Gastrocnemius medialis (tissue), 4 donors: ENCODE results near the gene SOWAHC. TPM values are rescaled to one million over a fixed set of nuclear protein-coding genes. Genes with fewer than 3 reads are reported as not detected.

Experiments used
- ATAC-seq, 2 donors: fragments of 150-250 bp; one replicate each; pipeline ENCODE4 v1.9.1; 2016
- DNase-seq, 2 donors: peaks; one replicate each; pipeline ENCODE4 v3.0.0-alpha.2; 2019
- H3K27ac ChIP-seq, 4 donors: fragments of 200-600 bp; sonication (generic); 1 replicate in 1 of 4; 2 replicates in 3 of 4; pipeline ENCODE4 v1.5.1; 2016 to 2018; ENCODE audit warnings: mild to moderate bottlenecking in 2 of 4, moderate library complexity in 1 of 4
- H3K27me3 ChIP-seq, 3 donors: fragments of 200-600 bp; sonication (generic) in 2 of 3; 1 replicate in 1 of 3; 2 replicates in 2 of 3; pipeline versions ENCODE4 v1.5.1 to v1.6.0; 2016 to 2019; ENCODE audit warnings: mild to moderate bottlenecking in 1 of 3, moderate library complexity in 1 of 3
- H3K36me3 ChIP-seq, 2 donors: fragments of 200-600 bp; sonication (generic) in 1 of 2; one replicate each; pipeline ENCODE4 v1.5.1; 2017 to 2018
- H3K4me1 ChIP-seq, 2 donors: fragments of 200-600 bp; sonication (generic) in 1 of 2; one replicate each; pipeline ENCODE4 v1.5.1; 2016 to 2017; ENCODE audit warnings: mild to moderate bottlenecking in 2 of 2
- H3K4me3 ChIP-seq, 4 donors: fragments of 200-600 bp; sonication (generic) in 3 of 4; 1 replicate in 1 of 4; 2 replicates in 3 of 4; pipeline ENCODE4 v1.5.1; 2016 to 2019; ENCODE audit warnings: mild to moderate bottlenecking in 2 of 4
- H3K9me3 ChIP-seq, 3 donors: fragments of 200-600 bp; sonication (generic) in 2 of 3; 1 replicate in 1 of 3; 2 replicates in 2 of 3; pipeline ENCODE4 v1.5.1; 2016 to 2019
- POLR2A ChIP-seq, 2 donors: fragments of 450-650 bp; IDR thresholded peaks; one replicate each; pipeline ENCODE4 v1.6.1; 2017; ENCODE audit warnings: antibody characterized with exemption in 2 of 2, mild to moderate bottlenecking in 2 of 2, moderate library complexity in 2 of 2
- in situ Hi-C, 4 donors: fragments of 200-750 bp; cut with MboI; loops; one replicate each; pipeline versions ENCODE4 v1.15.0 to v1.8.0; 2017; ENCODE audit warnings: low sequenced_read_pairs in 4 of 4
- intact Hi-C: fragments of 100-400 bp; cut with DNase I; formaldehyde crosslinking; loops from one replicate; pipeline ENCODE4 v1.15.1; 2023; ENCODE audit warnings: low total_unique reads
- total RNA-seq, 4 donors: library from RNA; depleted of rRNA; stranded (reverse); fragments of >200 nt; gene quantifications; one replicate each; pipeline versions ENCODE4 v1.1.0 to v1.2.3, GENCODE V29; 2016
- TF ChIP-seq, protein P1 (sequence below), 5 experiments: fragments of 450-650 bp in 3 of 5; fragments of 200-600 bp in 2 of 5; sonication (generic) in 2 of 5; IDR thresholded peaks in 4 of 5; conservative IDR thresholded peaks in 1 of 5; 1 replicate in 4 of 5; 2 replicates in 1 of 5; pipeline ENCODE4 v1.5.1; 2016 to 2019; ENCODE audit warnings: antibody characterized with exemption in 5 of 5, mild to moderate bottlenecking in 3 of 5, moderate library complexity in 3 of 5

Gene SOWAHC
- total RNA-seq, 4 donors from 2014 or later, result 0.75 to 1.4 (median 0.96) TPM

DNA sequence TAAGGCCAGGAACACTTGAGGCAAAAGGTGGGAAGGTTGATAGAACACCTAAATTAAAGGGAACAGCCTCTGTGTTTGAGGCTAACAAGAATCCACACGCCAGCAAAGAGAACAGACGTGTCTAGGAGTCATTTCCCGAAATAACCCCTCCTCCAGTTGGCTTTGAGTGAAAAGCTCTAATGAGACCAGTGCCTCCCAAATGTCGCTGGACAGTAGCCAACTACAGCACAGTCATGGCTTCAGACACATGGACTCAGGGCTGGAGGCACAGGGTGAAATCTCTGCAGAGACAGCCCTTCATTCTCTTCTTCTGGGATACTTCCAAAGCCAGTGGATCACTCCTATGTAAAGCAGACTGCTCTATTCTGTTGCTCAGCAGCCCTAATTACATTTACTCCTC, 49.6 kb downstream of the SOWAHC start:
- peaks cover 4 to 6% of the 10 kb centered on the region in 2 donors for H3K4me1 ChIP-seq
- H3K9me3 ChIP-seq, result no peaks in the 10 kb centered on the region
- no peak overlapping the region for H3K27ac ChIP-seq
- peak; percentile 65 to 74 for ATAC-seq
- no peak for TF ChIP-seq POLR2A (IDR thresholded peaks at IDR 0.05)
- TF ChIP-seq, protein P1, sequence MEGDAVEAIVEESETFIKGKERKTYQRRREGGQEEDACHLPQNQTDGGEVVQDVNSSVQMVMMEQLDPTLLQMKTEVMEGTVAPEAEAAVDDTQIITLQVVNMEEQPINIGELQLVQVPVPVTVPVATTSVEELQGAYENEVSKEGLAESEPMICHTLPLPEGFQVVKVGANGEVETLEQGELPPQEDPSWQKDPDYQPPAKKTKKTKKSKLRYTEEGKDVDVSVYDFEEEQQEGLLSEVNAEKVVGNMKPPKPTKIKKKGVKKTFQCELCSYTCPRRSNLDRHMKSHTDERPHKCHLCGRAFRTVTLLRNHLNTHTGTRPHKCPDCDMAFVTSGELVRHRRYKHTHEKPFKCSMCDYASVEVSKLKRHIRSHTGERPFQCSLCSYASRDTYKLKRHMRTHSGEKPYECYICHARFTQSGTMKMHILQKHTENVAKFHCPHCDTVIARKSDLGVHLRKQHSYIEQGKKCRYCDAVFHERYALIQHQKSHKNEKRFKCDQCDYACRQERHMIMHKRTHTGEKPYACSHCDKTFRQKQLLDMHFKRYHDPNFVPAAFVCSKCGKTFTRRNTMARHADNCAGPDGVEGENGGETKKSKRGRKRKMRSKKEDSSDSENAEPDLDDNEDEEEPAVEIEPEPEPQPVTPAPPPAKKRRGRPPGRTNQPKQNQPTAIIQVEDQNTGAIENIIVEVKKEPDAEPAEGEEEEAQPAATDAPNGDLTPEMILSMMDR (IDR thresholded peaks at IDR 0.05 in 4 of 5, conservative IDR thresholded peaks at IDR 0.05 in 1 of 5), result no peak
- in situ Hi-C loops (no loop called here), intact Hi-C loops (no loop called here)
- H3K27me3 ChIP-seq, result no peaks in the 10 kb centered on the region
- no peaks in the 10 kb centered on the region for H3K36me3 ChIP-seq
- DNase-seq, result peak in 1 of 2 donors; percentile 14
- H3K4me3 ChIP-seq, result no peak overlapping the region

DNA sequence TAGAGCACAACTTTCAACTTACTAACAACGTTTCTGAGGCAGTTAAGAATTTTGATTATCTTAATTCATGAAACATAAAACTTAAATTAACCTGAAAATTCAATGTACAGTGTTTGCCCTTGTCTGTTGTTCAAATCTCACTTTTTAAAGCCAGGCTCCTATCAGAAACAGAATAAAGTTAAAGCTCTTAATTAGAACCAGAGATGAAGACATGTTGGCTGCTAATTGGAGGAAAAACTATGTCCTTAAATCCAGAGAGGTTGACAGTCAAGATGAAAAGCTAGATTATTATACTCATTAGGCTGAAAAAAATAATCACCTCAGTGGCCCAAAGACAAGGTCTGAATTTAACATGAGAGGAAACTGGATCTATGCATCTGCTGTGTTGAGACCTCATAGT, 52.3 kb downstream of the SOWAHC start:
- DNase-seq (no peak), ATAC-seq (no peak)
- intact Hi-C loops, result no loop called here
- no peaks in the 10 kb centered on the region for H3K9me3 ChIP-seq
- in situ Hi-C loops, result no loop called here
- no peaks in the 10 kb centered on the region for H3K27me3 ChIP-seq
- H3K4me3 ChIP-seq, result no peak overlapping the region
- H3K27ac ChIP-seq, result no peak overlapping the region
- H3K36me3 ChIP-seq, result no peaks in the 10 kb centered on the region
- TF ChIP-seq, protein P1 (IDR thresholded peaks at IDR 0.05 in 4 of 5, conservative IDR thresholded peaks at IDR 0.05 in 1 of 5), result no peak
- TF ChIP-seq POLR2A (IDR thresholded peaks at IDR 0.05), result no peak
- peaks cover 4 to 6% of the 10 kb centered on the region in 2 donors for H3K4me1 ChIP-seq

Other genes with a start within 250 kb of the SOWAHC start
- gene SEPTIN10, start 398 bp upstream of the SOWAHC start, total RNA-seq, result 10 to 100 TPM; 22.3 to 39.4 (median 29.6) TPM
- gene RGPD5, start 179.9 kb downstream of the SOWAHC start, total RNA-seq, result 10 to 100 TPM in 2 of 4 donors, 1 to 10 TPM in 2; 7.7 to 41.5 (median 11.5) TPM